Testis (tissue), 3 donors: Measurements from ENCODE around the gene GDPD5. TPM values are rescaled to one million over a fixed set of nuclear protein-coding genes. Genes with fewer than 3 reads are reported as not detected.

Source experiments
- DNase-seq: peaks from one replicate; pipeline ENCODE4 v3.0.0-alpha.2; 2019
- H3K27ac ChIP-seq, 2 donors: fragments of 200-600 bp; sonication (generic); one replicate each; pipeline ENCODE4 v1.5.1; 2019
- H3K27me3 ChIP-seq: fragments of 200-600 bp; sonication (generic); one replicate; pipeline ENCODE4 v1.5.1; 2019
- H3K36me3 ChIP-seq: fragments of 200-600 bp; sonication (generic); one replicate; pipeline ENCODE4 v1.5.1; 2017; ENCODE audit warnings: low read depth; ENCODE audit errors: missing control alignments
- H3K4me1 ChIP-seq: fragments of 200-600 bp; sonication (generic); one replicate; pipeline ENCODE4 v1.5.1; 2019
- H3K4me3 ChIP-seq, 2 donors: fragments of 200-600 bp; sonication (generic); one replicate each; pipeline ENCODE4 v1.5.1; 2017 to 2019
- H3K9me3 ChIP-seq: fragments of 200-600 bp; sonication (generic); one replicate; pipeline ENCODE4 v1.5.1; 2017
- CTCF ChIP-seq, 3 experiments: fragments of 450-650 bp in 2 of 3; fragments of 200-600 bp in 1 of 3; sonication (generic) in 1 of 3; IDR thresholded peaks; one replicate each; pipeline ENCODE4 v1.5.1; 2016 to 2019; ENCODE audit warnings: antibody characterized with exemption in 3 of 3, mild to moderate bottlenecking in 2 of 3, moderate library complexity in 1 of 3
- POLR2A ChIP-seq: fragments of 450-650 bp; IDR thresholded peaks from one replicate; pipeline ENCODE4 v1.6.1; 2017; ENCODE audit warnings: antibody characterized with exemption, mild to moderate bottlenecking, moderate library complexity
- WGBS, 2 donors: methylation state at CpG; one replicate each; pipeline ENCODE4 v1.1.5; 2018; 5-methylcytosine and 5-hydroxymethylcytosine counted together
- intact Hi-C: fragments of 100-400 bp; cut with DNase I; formaldehyde crosslinking; loops from one replicate; pipeline ENCODE4 v1.15.1; 2023; ENCODE audit warnings: low total_unique reads
- polyA plus RNA-seq: library from polyadenylated mRNA; stranded (reverse); fragments of 350-450 nt; fragmentation: Illumina TruSeq; extraction: RNeasy Lipid Tissue Mini Kit (QIAGEN cat#74804); gene quantifications from one replicate; pipeline ENCODE4 v1.2.3, GENCODE V29; 2014; ENCODE audit warnings: low read depth, low replicate concordance; ENCODE audit not compliant: insufficient read depth
- total RNA-seq, 2 donors: library from RNA; depleted of rRNA; stranded (reverse); fragments of >200 nt; gene quantifications; one replicate each; pipeline ENCODE4 v1.2.3, GENCODE V29; 2016

Gene GDPD5
- total and polyA plus RNA-seq, 3 donors from 2014 or later, result 43.3 to 99.5 (median 65.8) TPM

- Histone ChIP-seq H3K9me3 (no peaks in the 10 kb centered on the region), H3K4me3 (no peak overlapping the region), H3K27me3 (no peaks in the 10 kb centered on the region), H3K27ac (no peak overlapping the region), H3K36me3 (no peaks in the 10 kb centered on the region), H3K4me1 (no peaks in the 10 kb centered on the region)
- DNase-seq, result no peak
- TF ChIP-seq CTCF (IDR thresholded peaks at IDR 0.05) (no peak), POLR2A (no peak)
- 82 to 89% methylated on average over 9 to 15 of the region's 15 CpGs for WGBS, 2 donors
- intact Hi-C loops, result no loop called here
Observed at GRCh38 chr11:75442161-75442885, 83.4 kb downstream of the GDPD5 start.

GRCh38 chr11:75441804-75442132 lies 84.0 kb downstream of the GDPD5 start:
- Histone ChIP-seq H3K36me3 (no peaks in the 10 kb centered on the region), H3K4me1 (no peaks in the 10 kb centered on the region), H3K4me3 (no peak overlapping the region), H3K27ac (no peak overlapping the region), H3K9me3 (no peaks in the 10 kb centered on the region), H3K27me3 (no peaks in the 10 kb centered on the region)
- intact Hi-C loops, result no loop called here
- DNase-seq, result no peak
- 62 to 86% methylated on average over 5 to 7 of the region's 7 CpGs for WGBS, 2 donors
- no peak for TF ChIP-seq CTCF (IDR thresholded peaks at IDR 0.05)
- no peak for TF ChIP-seq POLR2A

GRCh38 chr11:75440960-75441803 lies 84.6 kb downstream of the GDPD5 start:
- Histone ChIP-seq H3K36me3 (no peaks in the 10 kb centered on the region), H3K27me3 (no peaks in the 10 kb centered on the region), H3K9me3 (no peaks in the 10 kb centered on the region), H3K4me1 (no peaks in the 10 kb centered on the region), H3K4me3 (no peak overlapping the region), H3K27ac (no peak overlapping the region)
- intact Hi-C loops, result no loop called here
- no peak for TF ChIP-seq POLR2A
- no peak for DNase-seq
- WGBS, 2 donors, result 80 to 86% methylated on average over 2 to 25 of the region's 27 CpGs

- no peak overlapping the region for H3K4me3 ChIP-seq
- no peaks in the 10 kb centered on the region for H3K27me3 ChIP-seq
- TF ChIP-seq POLR2A, result no peak
- TF ChIP-seq CTCF (IDR thresholded peaks at IDR 0.05), result no peak
- no peak for DNase-seq
- WGBS, 2 donors, result 76 to 89% methylated on average over 7 to 13 of the region's 13 CpGs
- H3K36me3 ChIP-seq, result no peaks in the 10 kb centered on the region
- no peak overlapping the region for H3K27ac ChIP-seq
- intact Hi-C loops, result no loop called here
- no peaks in the 10 kb centered on the region for H3K9me3 ChIP-seq
- no peaks in the 10 kb centered on the region for H3K4me1 ChIP-seq
Observed at GRCh38 chr11:75439495-75440120, 86.1 kb downstream of the GDPD5 start.

GRCh38 chr11:75439026-75439425 lies 86.7 kb downstream of the GDPD5 start:
- no peak for TF ChIP-seq CTCF (IDR thresholded peaks at IDR 0.05)
- Histone ChIP-seq H3K27me3 (no peaks in the 10 kb centered on the region), H3K27ac (no peak overlapping the region), H3K4me1 (no peaks in the 10 kb centered on the region), H3K4me3 (no peak overlapping the region), H3K36me3 (no peaks in the 10 kb centered on the region), H3K9me3 (no peaks in the 10 kb centered on the region)
- WGBS, 2 donors, result 77 to 84% methylated on average over 14 of the region's 14 CpGs
- intact Hi-C loops, result no loop called here
- DNase-seq, result no peak
